Vagina (tissue), 2 donors: ENCODE results near the gene ZFHX3.

Experiments
- CTCF ChIP-seq, 3 experiments: fragments of 450-650 bp in 2 of 3; fragments of 200-600 bp in 1 of 3; sonication (generic) in 1 of 3; IDR thresholded peaks; one replicate each; pipeline ENCODE4 v1.5.1; 2017 to 2019; ENCODE audit warnings: antibody characterized with exemption in 3 of 3, mild to moderate bottlenecking in 2 of 3, moderate library complexity in 2 of 3
- POLR2A ChIP-seq, 2 donors: fragments of 450-650 bp; IDR thresholded peaks; one replicate each; pipeline ENCODE4 v1.6.1; 2017; ENCODE audit warnings: antibody characterized with exemption in 2 of 2, mild to moderate bottlenecking in 2 of 2, moderate library complexity in 2 of 2
- POLR2AphosphoS5 ChIP-seq, 2 donors: sonication (generic); formaldehyde crosslinking; IDR thresholded peaks; one replicate each; pipeline ENCODE4 v1.9.0; 2017; ENCODE audit warnings: antibody characterized with exemption in 2 of 2, mild to moderate bottlenecking in 2 of 2, low read depth in 1 of 2; ENCODE audit not compliant: insufficient read depth in 1 of 2

- TF ChIP-seq CTCF (IDR thresholded peaks at IDR 0.05) (no peak), POLR2AphosphoS5 (IDR thresholded peaks at IDR 0.05; ENCODE audit: insufficient read depth in 1 of 2, low read depth in 1 of 2) (no peak), POLR2A (IDR thresholded peaks at IDR 0.05) (no peak)
These were observed 48.0 kb upstream of the ZFHX3 start for GRCh38 chr16:73095885-73096421.
